Activated T-helper 2 cell treated with anti-CD3 and anti-CD28 coated beads, Interferon-gamma antibody, Interleukin-2, Interleukin-4, amounts not matched to agents 10 μg/mL and 5 μg/mL and 100 μg/mL, durations not matched to agents 14 hours and 24 hours and 36 hours (primary cell): ENCODE measurements around the gene FSTL4. TPM values are rescaled to one million over a fixed set of nuclear protein-coding genes. Genes with fewer than 3 reads are reported as not detected.

Source experiments
- DNase-seq: peaks from one replicate; pipeline ENCODE4 v3.0.0; 2021; ENCODE audit warnings: low spot score
- H3K27ac Mint-ChIP-seq: one replicate; pipeline ENCODE4 v1.8.0; 2021; ENCODE audit warnings: mixed read lengths
- H3K27me3 Mint-ChIP-seq: one replicate; pipeline ENCODE4 v1.8.0; 2021; ENCODE audit warnings: low read depth, mixed read lengths
- H3K36me3 Mint-ChIP-seq: one replicate; pipeline ENCODE4 v1.8.0; 2021; ENCODE audit warnings: low read depth, mixed read lengths
- H3K4me1 Mint-ChIP-seq: one replicate; pipeline ENCODE4 v1.8.0; 2021; ENCODE audit warnings: low read depth, mixed read lengths
- H3K4me3 Mint-ChIP-seq: one replicate; pipeline ENCODE4 v1.8.0; 2021; ENCODE audit warnings: low read depth, mild to moderate bottlenecking, moderate library complexity, mixed read lengths
- H3K9me3 Mint-ChIP-seq: one replicate; pipeline ENCODE4 v1.8.0; 2021; ENCODE audit warnings: mixed read lengths
- intact Hi-C: fragments of 100-400 bp; cut with micrococcal nuclease; formaldehyde crosslinking; loops from one replicate; pipeline ENCODE4 v1.15.1; 2023
- total RNA-seq: library from RNA; stranded (reverse); gene quantifications from 2 replicates; pipeline ENCODE4 v1.2.3, GENCODE V29; 2022

Gene FSTL4
- total RNA-seq, 1 donor from 2014 or later = 2.1 TPM

GRCh38 chr5:133603711-133604110 is 8.6 kb downstream of the FSTL4 start:
- no peak overlapping the region for H3K27ac Mint-ChIP-seq
- H3K9me3 Mint-ChIP-seq = no peaks in the 10 kb centered on the region
- intact Hi-C loops = no loop called here
- peaks cover 20% of the 10 kb centered on the region for H3K27me3 Mint-ChIP-seq
- no peaks in the 10 kb centered on the region for H3K36me3 Mint-ChIP-seq
- no peaks in the 10 kb centered on the region for H3K4me1 Mint-ChIP-seq
- H3K4me3 Mint-ChIP-seq = no peak overlapping the region
- DNase-seq = no peak

- Mint-ChIP-seq H3K4me1 (no peaks in the 10 kb centered on the region), H3K36me3 (no peaks in the 10 kb centered on the region), H3K9me3 (no peaks in the 10 kb centered on the region), H3K27ac (no peak overlapping the region), H3K4me3 (no peak overlapping the region), H3K27me3 (peaks cover 15% of the 10 kb centered on the region)
- intact Hi-C loops = no loop called here
- DNase-seq = no peak
Observed at GRCh38 chr5:133602835-133603380, 9.4 kb downstream of the FSTL4 start.

- Mint-ChIP-seq H3K36me3 (no peaks in the 10 kb centered on the region), H3K9me3 (no peaks in the 10 kb centered on the region), H3K4me3 (no peak overlapping the region), H3K4me1 (no peaks in the 10 kb centered on the region), H3K27ac (no peak overlapping the region), H3K27me3 (peaks cover 9% of the 10 kb centered on the region)
- intact Hi-C loops = no loop called here
- DNase-seq = no peak
Observed at GRCh38 chr5:133599600-133599999, 12.7 kb downstream of the FSTL4 start.

GRCh38 chr5:133599044-133599443 is 13.3 kb downstream of the FSTL4 start:
- Mint-ChIP-seq H3K4me3 (no peak overlapping the region), H3K27ac (no peak overlapping the region), H3K36me3 (no peaks in the 10 kb centered on the region), H3K4me1 (no peaks in the 10 kb centered on the region), H3K9me3 (no peaks in the 10 kb centered on the region), H3K27me3 (peaks cover 9% of the 10 kb centered on the region)
- DNase-seq = no peak
- intact Hi-C loops = no loop called here

GRCh38 chr5:133596049-133596448 is 16.3 kb downstream of the FSTL4 start:
- Mint-ChIP-seq H3K4me3 (no peak overlapping the region), H3K36me3 (no peaks in the 10 kb centered on the region), H3K27ac (no peak overlapping the region), H3K9me3 (no peaks in the 10 kb centered on the region), H3K27me3 (peaks cover 5% of the 10 kb centered on the region), H3K4me1 (no peaks in the 10 kb centered on the region)
- no peak for DNase-seq
- intact Hi-C loops = no loop called here

GRCh38 chr5:133595465-133595864 is 16.9 kb downstream of the FSTL4 start:
- Mint-ChIP-seq H3K9me3 (no peaks in the 10 kb centered on the region), H3K4me3 (no peak overlapping the region), H3K4me1 (no peaks in the 10 kb centered on the region), H3K36me3 (no peaks in the 10 kb centered on the region), H3K27ac (no peak overlapping the region), H3K27me3 (peaks cover 5% of the 10 kb centered on the region)
- intact Hi-C loops = no loop called here
- no peak for DNase-seq

- no peaks in the 10 kb centered on the region for H3K4me1 Mint-ChIP-seq
- no peak overlapping the region for H3K27ac Mint-ChIP-seq
- H3K36me3 Mint-ChIP-seq = no peaks in the 10 kb centered on the region
- DNase-seq = no peak
- no peaks in the 10 kb centered on the region for H3K9me3 Mint-ChIP-seq
- intact Hi-C loops = no loop called here
- H3K4me3 Mint-ChIP-seq = no peak overlapping the region
- peaks cover 2% of the 10 kb centered on the region for H3K27me3 Mint-ChIP-seq
Observed at GRCh38 chr5:133589286-133589685, 23.1 kb downstream of the FSTL4 start.

- H3K36me3 Mint-ChIP-seq = no peaks in the 10 kb centered on the region
- H3K27ac Mint-ChIP-seq = no peak overlapping the region
- DNase-seq = no peak
- H3K9me3 Mint-ChIP-seq = no peaks in the 10 kb centered on the region
- H3K4me3 Mint-ChIP-seq = no peak overlapping the region
- peaks cover 3% of the 10 kb centered on the region for H3K27me3 Mint-ChIP-seq
- intact Hi-C loops = no loop called here
- no peaks in the 10 kb centered on the region for H3K4me1 Mint-ChIP-seq
Observed at GRCh38 chr5:133582971-133583370, 29.4 kb downstream of the FSTL4 start.

- Mint-ChIP-seq H3K4me3 (no peak overlapping the region), H3K27me3 (peaks cover 5% of the 10 kb centered on the region), H3K36me3 (no peaks in the 10 kb centered on the region), H3K27ac (no peak overlapping the region), H3K4me1 (no peaks in the 10 kb centered on the region), H3K9me3 (no peaks in the 10 kb centered on the region)
- intact Hi-C loops = no loop called here
- DNase-seq = no peak
Observed at GRCh38 chr5:133581918-133582317, 30.4 kb downstream of the FSTL4 start.

GRCh38 chr5:133581348-133581747 is 31.0 kb downstream of the FSTL4 start:
- intact Hi-C loops = no loop called here
- Mint-ChIP-seq H3K27ac (no peak overlapping the region), H3K4me3 (no peak overlapping the region), H3K36me3 (no peaks in the 10 kb centered on the region), H3K4me1 (no peaks in the 10 kb centered on the region), H3K27me3 (peaks cover 7% of the 10 kb centered on the region), H3K9me3 (no peaks in the 10 kb centered on the region)
- DNase-seq = no peak

- intact Hi-C loops = no loop called here
- peaks cover 10% of the 10 kb centered on the region for H3K27me3 Mint-ChIP-seq
- H3K9me3 Mint-ChIP-seq = no peaks in the 10 kb centered on the region
- no peaks in the 10 kb centered on the region for H3K4me1 Mint-ChIP-seq
- H3K36me3 Mint-ChIP-seq = no peaks in the 10 kb centered on the region
- DNase-seq = no peak
- H3K27ac Mint-ChIP-seq = no peak overlapping the region
- no peak overlapping the region for H3K4me3 Mint-ChIP-seq
Observed at GRCh38 chr5:133580618-133581017, 31.7 kb downstream of the FSTL4 start.

GRCh38 chr5:133579766-133580165 is 32.6 kb downstream of the FSTL4 start:
- Mint-ChIP-seq H3K27ac (no peak overlapping the region), H3K4me3 (no peak overlapping the region)
- intact Hi-C loops = no loop called here

GRCh38 chr5:133569347-133569746 is 43.0 kb downstream of the FSTL4 start:
- Mint-ChIP-seq H3K4me1 (peaks cover 1% of the 10 kb centered on the region), H3K4me3 (no peak overlapping the region), H3K27ac (no peak overlapping the region), H3K36me3 (no peaks in the 10 kb centered on the region), H3K9me3 (peaks cover 10% of the 10 kb centered on the region), H3K27me3 (peaks cover 22% of the 10 kb centered on the region)
- DNase-seq = no peak
- intact Hi-C loops = no loop called here

More at GRCh38 chr5:133579766-133580165, 32.6 kb downstream of the FSTL4 start:
- H3K27me3 Mint-ChIP-seq = peaks cover 12% of the 10 kb centered on the region
- no peaks in the 10 kb centered on the region for H3K36me3 Mint-ChIP-seq
- H3K4me1 Mint-ChIP-seq = no peaks in the 10 kb centered on the region
- H3K9me3 Mint-ChIP-seq = no peaks in the 10 kb centered on the region
- DNase-seq = no peak

- no peaks in the 10 kb centered on the region for H3K36me3 Mint-ChIP-seq
- H3K4me3 Mint-ChIP-seq = no peak overlapping the region
- H3K9me3 Mint-ChIP-seq = no peaks in the 10 kb centered on the region
- no peak overlapping the region for H3K27ac Mint-ChIP-seq
- no peak for DNase-seq
- intact Hi-C loops = no loop called here
- peaks cover 1% of the 10 kb centered on the region for H3K4me1 Mint-ChIP-seq
- peaks cover 12% of the 10 kb centered on the region for H3K27me3 Mint-ChIP-seq
Observed at GRCh38 chr5:133565993-133566392, 46.3 kb downstream of the FSTL4 start.
